Measurements from ENCODE around the gene OR51B4. TPM values are rescaled to one million over a fixed set of nuclear protein-coding genes. Genes with fewer than 3 reads are reported as not detected.
"Not testable (repeated sequence)": the region's sequence is repeated elsewhere in the genome, so short reads cannot be mapped to it uniquely, and the experiment has no call there.

The OR51B4 gene
- total RNA-seq, 1 experiment from 2014 or later, result not detected

DNA sequence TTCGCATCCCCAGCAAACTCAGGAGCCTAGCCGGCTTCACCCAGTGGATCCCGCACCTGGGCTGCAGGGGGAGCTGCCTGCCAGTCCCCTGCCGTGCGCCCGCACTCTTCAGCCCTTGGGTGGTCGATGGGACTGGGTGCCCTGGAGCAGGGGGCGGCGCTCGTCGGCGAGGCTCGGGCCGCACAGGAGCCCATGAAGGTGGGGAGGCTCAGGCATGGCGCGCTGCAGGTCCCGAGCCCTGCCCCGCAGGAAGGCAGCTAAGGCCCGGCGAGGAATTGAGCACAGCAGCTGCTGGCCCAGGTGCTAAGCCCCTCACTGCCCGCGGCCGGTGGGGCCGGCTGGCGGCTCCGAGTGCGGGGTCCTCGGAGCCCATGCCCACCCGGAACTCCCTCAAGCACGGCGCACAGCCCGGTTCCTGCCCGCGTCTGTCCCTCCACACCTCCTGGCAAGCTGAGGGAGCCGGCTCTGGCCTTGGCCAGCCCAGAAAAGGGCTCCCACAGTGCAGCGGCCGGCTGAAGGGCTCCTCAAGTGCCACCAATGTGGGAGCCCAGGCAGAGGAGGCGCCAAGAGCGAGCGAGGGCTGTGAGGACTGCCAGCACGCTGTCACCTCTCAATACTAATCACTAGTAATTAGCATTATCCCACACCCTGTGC is 7.3 kb downstream of the OR51B4 start:
- DNase-seq (ENCODE audit: low read depth), result not testable (repeated sequence)

GRCh38 chr11:5293028-5293427 is 8.7 kb downstream of the OR51B4 start:
- no peak for DNase-seq (ENCODE audit: low read depth)

GRCh38 chr11:5291207-5291838 is 10.4 kb downstream of the OR51B4 start:
- DNase-seq (ENCODE audit: low read depth), result peak; percentile 46

- DNase-seq (ENCODE audit: low read depth), result no peak
Observed at GRCh38 chr11:5290106-5290505, 11.6 kb downstream of the OR51B4 start.

DNA sequence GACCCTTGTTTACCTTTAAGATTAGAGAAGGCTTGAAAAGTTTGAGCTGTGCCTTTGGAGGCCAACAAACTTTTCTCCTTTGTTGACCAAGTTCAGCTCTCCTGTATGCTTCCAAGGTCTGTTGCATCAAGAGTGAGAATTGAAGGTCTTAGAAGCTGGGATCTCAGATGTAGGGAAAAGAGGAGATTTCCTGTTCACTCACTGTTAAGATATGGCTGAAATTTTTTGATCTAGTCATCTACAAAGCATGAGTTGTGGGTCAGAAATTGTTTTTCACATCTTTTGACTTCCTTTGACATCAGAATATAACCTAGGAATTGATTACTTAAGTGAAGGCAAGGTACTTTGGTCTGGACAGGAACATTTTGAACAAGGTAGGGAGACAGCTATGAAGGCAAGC is 12.1 kb downstream of the OR51B4 start:
- DNase-seq (ENCODE audit: low read depth), result no peak

DNA sequence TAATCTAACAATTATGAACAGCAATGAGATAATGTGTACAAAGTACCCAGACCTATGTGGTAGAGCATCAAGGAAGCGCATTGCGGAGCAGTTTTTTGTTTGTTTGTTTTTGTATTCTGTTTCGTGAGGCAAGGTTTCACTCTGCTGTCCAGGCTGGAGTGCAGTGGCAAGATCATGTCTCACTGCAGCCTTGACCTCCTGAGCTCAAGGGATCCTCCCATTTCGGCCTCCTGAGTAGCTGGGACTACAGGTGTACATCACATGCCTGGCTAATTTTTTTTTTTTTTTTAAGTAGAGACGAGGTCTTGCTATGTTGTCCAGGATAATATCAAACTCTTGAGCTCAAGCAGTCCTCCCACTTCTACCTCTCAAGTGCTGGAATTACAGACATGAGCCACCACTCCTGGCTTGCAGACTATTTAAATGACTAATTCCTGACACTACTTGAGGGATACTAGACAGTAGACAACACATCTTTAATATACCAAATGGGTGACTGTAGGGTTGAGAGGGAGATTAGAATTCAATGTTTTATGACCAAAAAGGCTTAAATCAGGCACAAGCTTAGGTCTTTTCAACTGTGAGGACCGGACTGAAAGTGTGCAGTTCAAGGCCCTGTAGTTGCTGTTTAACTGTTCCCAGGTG is 12.7 kb downstream of the OR51B4 start:
- no peak for DNase-seq (ENCODE audit: low read depth)

DNA sequence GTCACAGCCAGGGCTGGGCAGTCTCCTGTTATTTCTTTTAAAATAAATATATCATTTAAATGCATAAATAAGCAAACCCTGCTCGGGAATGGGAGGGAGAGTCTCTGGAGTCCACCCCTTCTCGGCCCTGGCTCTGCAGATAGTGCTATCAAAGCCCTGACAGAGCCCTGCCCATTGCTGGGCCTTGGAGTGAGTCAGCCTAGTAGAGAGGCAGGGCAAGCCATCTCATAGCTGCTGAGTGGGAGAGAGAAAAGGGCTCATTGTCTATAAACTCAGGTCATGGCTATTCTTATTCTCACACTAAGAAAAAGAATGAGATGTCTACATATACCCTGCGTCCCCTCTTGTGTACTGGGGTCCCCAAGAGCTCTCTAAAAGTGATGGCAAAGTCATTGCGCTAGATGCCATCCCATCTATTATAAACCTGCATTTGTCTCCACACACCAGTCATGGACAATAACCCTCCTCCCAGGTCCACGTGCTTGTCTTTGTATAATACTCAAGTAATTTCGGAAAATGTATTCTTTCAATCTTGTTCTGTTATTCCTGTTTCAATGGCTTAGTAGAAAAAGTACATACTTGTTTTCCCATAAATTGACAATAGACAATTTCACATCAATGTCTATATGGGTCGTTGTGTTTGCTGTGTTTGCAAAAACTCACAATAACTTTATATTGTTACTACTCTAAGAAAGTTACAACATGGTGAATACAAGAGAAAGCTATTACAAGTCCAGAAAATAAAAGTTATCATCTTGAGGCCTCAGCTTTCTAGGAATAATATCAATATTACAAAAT is 13.4 kb downstream of the OR51B4 start:
- no peak for DNase-seq (ENCODE audit: low read depth)

DNA sequence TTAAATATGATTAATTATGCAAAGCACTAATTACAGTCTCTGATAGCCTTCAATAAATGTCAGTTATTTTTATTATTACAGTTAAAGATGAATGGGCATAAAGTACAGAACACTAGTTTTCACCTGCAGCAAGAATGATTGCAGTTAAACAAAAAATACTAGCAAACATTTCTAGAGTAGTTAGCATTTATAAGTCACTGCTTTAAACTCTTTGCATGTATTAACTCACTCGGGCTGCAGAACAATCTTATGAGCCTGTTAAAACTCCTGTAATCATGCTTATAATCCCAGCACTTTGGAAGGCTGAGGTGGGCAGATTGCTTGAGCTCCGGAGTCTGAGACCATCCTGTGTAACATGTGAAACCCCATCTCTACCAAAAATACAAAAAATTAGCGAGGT is 14.8 kb downstream of the OR51B4 start:
- no peak for DNase-seq (ENCODE audit: low read depth)

DNA sequence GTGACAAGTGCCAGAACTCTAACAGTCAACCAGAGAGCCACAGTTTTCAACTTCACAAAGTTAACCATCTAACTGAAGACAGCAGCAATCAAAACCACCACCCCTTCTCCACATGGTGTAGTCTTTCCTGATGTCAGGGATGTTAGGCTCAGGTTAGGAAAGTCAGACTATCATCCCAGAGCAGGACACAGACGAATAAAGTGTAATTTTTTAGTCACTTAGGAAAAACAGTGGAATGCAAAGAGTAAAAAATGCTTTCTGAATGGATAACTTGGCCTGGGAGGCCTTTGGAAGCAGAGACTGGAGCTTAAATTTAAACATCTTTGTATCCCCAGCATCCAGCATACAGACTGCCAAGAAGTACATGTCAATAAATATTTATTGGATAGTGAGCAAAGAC is 15.4 kb downstream of the OR51B4 start:
- no peak for DNase-seq (ENCODE audit: low read depth)

- no peak for DNase-seq (ENCODE audit: low read depth)
Observed at GRCh38 chr11:5285703-5286340, 15.9 kb downstream of the OR51B4 start.

- DNase-seq (ENCODE audit: low read depth), result no peak
Observed at GRCh38 chr11:5284637-5285036, 17.1 kb downstream of the OR51B4 start.

DNA sequence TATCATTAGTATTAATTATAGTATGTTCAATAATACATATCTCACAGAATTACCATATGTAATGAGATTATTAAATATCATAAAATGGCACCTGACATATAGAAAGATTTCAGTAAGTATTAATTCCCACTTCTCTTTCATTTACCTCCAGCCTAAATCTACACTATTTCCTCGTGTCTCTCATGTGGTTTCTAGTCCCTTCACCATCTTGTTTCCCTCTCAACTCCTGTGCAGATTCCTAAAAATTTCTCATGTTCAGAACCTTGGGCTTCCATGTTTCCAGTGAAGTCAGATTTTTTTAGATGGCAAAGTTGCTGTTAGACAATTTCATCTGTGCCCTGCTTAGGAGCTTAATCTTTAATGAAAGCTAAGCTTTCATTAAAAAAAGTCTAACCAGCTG is 17.9 kb downstream of the OR51B4 start:
- no peak for DNase-seq (ENCODE audit: low read depth)

DNA sequence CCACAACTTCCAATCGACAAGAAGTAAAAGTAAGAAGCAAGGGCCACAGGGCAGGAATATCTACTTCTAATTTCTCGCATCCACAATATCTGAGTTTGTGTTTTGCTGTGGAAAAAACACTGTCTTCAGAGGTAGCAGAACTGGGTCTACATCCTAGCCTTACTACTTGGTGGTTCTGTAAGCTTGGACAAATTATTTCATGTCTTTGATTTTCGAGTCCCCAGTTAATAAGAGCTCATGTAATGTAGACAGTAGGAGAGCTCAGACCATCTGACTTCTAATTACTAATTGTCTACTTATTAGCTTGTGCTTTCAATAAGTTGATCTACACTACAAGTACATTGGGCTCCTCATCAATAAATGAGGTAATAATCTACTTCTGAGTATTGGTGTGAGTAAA is 18.7 kb downstream of the OR51B4 start:
- DNase-seq (ENCODE audit: low read depth), result no peak

DNA sequence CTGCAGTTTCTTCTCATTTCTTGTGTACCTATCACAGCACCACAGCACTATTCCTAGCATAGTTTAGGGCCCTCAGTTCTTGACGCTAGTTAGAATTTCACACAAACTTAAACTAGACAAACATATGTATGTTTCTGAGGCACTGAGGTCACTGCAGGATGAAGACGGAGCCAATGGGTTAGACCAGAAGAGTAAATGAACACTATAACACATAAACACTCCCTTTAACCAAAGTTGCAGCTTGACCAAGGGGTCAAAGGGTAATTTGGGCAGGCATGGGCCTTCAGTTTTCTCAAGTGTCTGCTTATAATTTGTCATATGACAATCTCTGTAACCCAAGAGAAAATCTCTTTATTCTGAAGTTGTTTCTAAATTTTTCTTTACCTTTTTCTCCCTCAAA is 19.1 kb downstream of the OR51B4 start:
- no peak for DNase-seq (ENCODE audit: low read depth)

DNA sequence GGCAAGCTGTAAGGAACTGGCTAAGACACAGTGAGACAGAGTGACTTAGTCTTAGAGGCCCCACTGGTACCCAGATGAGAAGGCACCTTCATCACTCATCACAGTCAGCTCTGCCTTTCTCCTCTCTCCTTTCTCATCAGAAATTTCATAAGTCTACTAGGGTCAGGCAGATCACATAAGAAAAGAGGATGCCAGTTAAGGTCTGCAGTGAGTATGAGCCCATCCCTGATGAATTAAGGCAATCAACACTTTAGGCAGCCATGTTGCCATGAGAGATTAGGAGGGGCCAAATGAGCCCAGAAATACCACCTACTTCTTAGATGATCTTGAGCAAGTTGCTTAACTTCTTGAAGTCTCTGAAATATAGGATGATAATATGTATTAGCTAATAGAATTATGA is 20.1 kb downstream of the OR51B4 start:
- no peak for DNase-seq (ENCODE audit: low read depth)

- peak; percentile 100 for DNase-seq (ENCODE audit: low read depth)
Observed at GRCh38 chr11:5280582-5281102, 21.1 kb downstream of the OR51B4 start.

DNA sequence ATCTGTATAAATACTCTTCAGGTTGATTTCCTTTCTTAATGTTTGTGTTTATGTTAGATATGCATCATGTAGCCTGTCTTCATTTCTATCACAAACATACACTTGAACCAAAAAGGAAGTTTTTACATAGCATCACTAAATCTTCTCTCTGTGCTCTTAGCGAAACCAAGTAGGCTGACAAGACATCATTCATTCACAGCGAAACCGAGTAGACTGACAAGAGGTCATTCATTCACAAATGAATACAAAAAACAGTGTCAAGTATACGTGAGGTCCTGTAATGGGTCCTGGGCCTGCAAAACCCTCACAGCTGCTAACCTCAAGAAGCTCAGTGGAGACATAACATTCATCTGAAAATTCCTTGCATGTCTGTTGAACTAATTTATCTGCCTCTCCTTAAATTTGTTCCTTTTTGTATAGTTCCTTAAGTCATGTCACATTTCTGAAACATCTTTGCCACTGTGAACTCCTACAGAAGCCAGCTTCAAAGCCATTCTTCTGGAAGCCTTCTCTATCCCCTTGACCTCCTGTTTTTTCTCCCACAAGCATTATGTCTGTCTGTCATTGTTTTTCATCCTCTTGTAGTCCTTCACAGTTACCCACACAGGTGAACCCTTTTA is 22.2 kb downstream of the OR51B4 start:
- DNase-seq (ENCODE audit: low read depth), result no peak

- DNase-seq (ENCODE audit: low read depth), result no peak
Observed at GRCh38 chr11:5277807-5278382, 23.9 kb downstream of the OR51B4 start.

DNA sequence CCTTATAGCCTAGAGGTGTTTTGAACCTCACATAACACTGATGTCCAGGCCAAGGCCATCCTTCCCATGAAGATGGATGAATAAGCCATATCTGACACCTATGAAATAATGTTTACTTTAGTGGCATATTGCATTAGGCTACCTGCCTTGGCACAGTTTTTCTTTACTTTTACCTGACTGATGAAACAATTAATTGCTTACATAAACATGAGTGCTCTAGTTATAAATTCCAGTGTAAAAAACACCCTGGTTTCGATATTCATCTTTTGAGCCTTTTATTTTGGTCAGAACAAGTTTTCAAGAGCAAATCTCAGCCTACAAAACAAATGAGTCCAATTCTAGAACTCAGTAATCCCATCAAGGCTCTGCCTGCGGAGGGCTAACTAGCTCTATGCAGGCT is 25.0 kb downstream of the OR51B4 start:
- no peak for DNase-seq (ENCODE audit: low read depth)

DNA sequence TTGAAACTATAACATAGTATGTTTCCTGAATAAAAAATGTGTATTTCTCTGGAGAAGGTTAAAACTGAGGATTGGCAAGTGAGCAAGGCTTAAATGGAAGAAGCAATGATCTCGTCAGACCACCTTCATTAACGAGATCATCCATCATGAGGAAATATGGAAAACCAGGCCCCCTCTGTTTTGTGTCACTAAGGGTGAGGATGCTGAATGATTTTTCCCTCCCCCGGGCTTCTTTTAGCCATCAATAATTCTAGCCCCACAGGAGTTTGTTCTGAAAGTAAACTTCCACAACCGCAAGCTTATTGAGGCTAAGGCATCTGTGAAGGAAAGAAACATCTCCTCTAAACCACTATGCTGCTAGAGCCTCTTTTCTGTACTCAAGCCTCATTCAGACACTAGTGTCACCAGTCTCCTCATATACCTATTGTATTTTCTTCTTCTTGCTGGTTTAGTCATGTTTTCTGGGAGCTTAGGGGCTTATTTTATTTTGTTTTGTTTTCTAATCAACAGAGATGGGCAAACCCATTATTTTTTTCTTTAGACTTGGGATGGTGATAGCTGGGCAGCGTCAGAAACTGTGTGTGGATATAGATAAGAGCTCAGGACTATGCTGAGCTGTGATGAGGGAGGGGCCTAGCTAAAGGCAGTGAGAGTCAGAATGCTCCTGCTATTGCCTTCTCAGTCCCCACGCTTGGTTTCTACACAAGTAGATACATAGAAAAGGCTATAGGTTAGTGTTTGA is 26.2 kb downstream of the OR51B4 start:
- DNase-seq (ENCODE audit: low read depth), result no peak
